ENCODE results near the gene POMC. TPM values are rescaled to one million over a fixed set of nuclear protein-coding genes. Genes with fewer than 3 reads are reported as not detected.
A peak's percentile ranks its signal among the peaks of the same experiment; 100 is the strongest.
"Not testable (repeated sequence)": the region's sequence is repeated elsewhere in the genome, so short reads cannot be mapped to it uniquely, and the experiment has no call there.

POMC gene
- total and polyA plus RNA-seq, 4 donors, result 3.2 to 4.2 (median 3.8) TPM

- peaks cover 0 to 5% (median 0%) of the 10 kb centered on the region in 4 donors for H3K9me3 ChIP-seq (ENCODE audit: control insufficient read depth in 4 of 4, insufficient read depth in 3 of 4, low read length in 3 of 4)
- no peak overlapping the region for H3K4me3 ChIP-seq
- no peak for TF ChIP-seq CTCF (IDR thresholded peaks at IDR 0.05; ENCODE audit: control extremely low read depth, extremely low read depth)
- no peak for DNase-seq
- no peak for ATAC-seq (ENCODE audit: insufficient read depth, low FRiP score)
- H3K9ac ChIP-seq (ENCODE audit: insufficient read depth in 1 of 2, low read length in 2 of 2), result no peak overlapping the region
- H3K4me1 ChIP-seq (ENCODE audit: control insufficient read depth in 5 of 5, insufficient read depth in 5 of 5, low read length in 5 of 5), result peaks cover 0 to 8% (median 0%) of the 10 kb centered on the region in 5 donors
- H3K27ac ChIP-seq (ENCODE audit: low read depth in 1 of 2, low read length in 1 of 2), result no peak overlapping the region
- WGBS, 2 donors, result 57 to 58% methylated on average over 24 of the region's 24 CpGs
- H3K36me3 ChIP-seq (ENCODE audit: control insufficient read depth in 4 of 4, insufficient read depth in 4 of 4, low read length in 4 of 4), result peaks cover 0 to 3% (median 0%) of the 10 kb centered on the region in 4 donors
- peaks cover 0 to 4% (median 0%) of the 10 kb centered on the region in 3 donors for H3K27me3 ChIP-seq (ENCODE audit: control insufficient read depth in 3 of 3, insufficient read depth in 3 of 3, low read length in 2 of 3)
Observed at GRCh38 chr2:25131253-25131566, 37.2 kb downstream of the POMC start.

GRCh38 chr2:25129901-25130520, 38.4 kb downstream of the POMC start:
- Histone ChIP-seq H3K9me3 (ENCODE audit: control insufficient read depth in 4 of 4, insufficient read depth in 3 of 4, low read length in 3 of 4) (peaks cover 0 to 3% (median 0%) of the 10 kb centered on the region in 4 donors), H3K9ac (ENCODE audit: insufficient read depth in 1 of 2, low read length in 2 of 2) (no peak overlapping the region), H3K4me3 (no peak overlapping the region), H3K4me1 (ENCODE audit: control insufficient read depth in 5 of 5, insufficient read depth in 5 of 5, low read length in 5 of 5) (peaks cover 0 to 8% (median 0%) of the 10 kb centered on the region in 5 donors), H3K36me3 (ENCODE audit: control insufficient read depth in 4 of 4, insufficient read depth in 4 of 4, low read length in 4 of 4) (no peaks in the 10 kb centered on the region), H3K27me3 (ENCODE audit: control insufficient read depth in 3 of 3, insufficient read depth in 3 of 3, low read length in 2 of 3) (peaks cover 0 to 4% (median 0%) of the 10 kb centered on the region in 3 donors), H3K27ac (ENCODE audit: low read depth in 1 of 2, low read length in 1 of 2) (no peak overlapping the region)
- 88 to 91% methylated on average over 15 of the region's 15 CpGs for WGBS, 2 donors
- no peak for TF ChIP-seq CTCF (IDR thresholded peaks at IDR 0.05; ENCODE audit: control extremely low read depth, extremely low read depth)
- ATAC-seq (ENCODE audit: insufficient read depth, low FRiP score) (no peak), DNase-seq (no peak)

GRCh38 chr2:25127646-25128045, 40.7 kb downstream of the POMC start:
- WGBS, 2 donors, result 80 to 81% methylated on average over 5 of the region's 5 CpGs
- Histone ChIP-seq H3K4me3 (no peak overlapping the region), H3K9me3 (ENCODE audit: control insufficient read depth in 4 of 4, insufficient read depth in 3 of 4, low read length in 3 of 4) (peaks cover 0 to 3% (median 0%) of the 10 kb centered on the region in 4 donors), H3K36me3 (ENCODE audit: control insufficient read depth in 4 of 4, insufficient read depth in 4 of 4, low read length in 4 of 4) (no peaks in the 10 kb centered on the region), H3K27ac (ENCODE audit: low read depth in 1 of 2, low read length in 1 of 2) (no peak overlapping the region), H3K9ac (ENCODE audit: insufficient read depth in 1 of 2, low read length in 2 of 2) (no peak overlapping the region), H3K27me3 (ENCODE audit: control insufficient read depth in 3 of 3, insufficient read depth in 3 of 3, low read length in 2 of 3) (peaks cover 0 to 4% (median 0%) of the 10 kb centered on the region in 3 donors), H3K4me1 (ENCODE audit: control insufficient read depth in 5 of 5, insufficient read depth in 5 of 5, low read length in 5 of 5) (peaks cover 0 to 8% (median 0%) of the 10 kb centered on the region in 5 donors)
- TF ChIP-seq CTCF (IDR thresholded peaks at IDR 0.05; ENCODE audit: control extremely low read depth, extremely low read depth), result no peak
- ATAC-seq (ENCODE audit: insufficient read depth, low FRiP score) (no peak), DNase-seq (peak in 2 of 3 donors; percentile 34 to 58)

GRCh38 chr2:25127071-25127470, 41.3 kb downstream of the POMC start:
- 91 to 100% methylated on average over 3 of the region's 3 CpGs for WGBS, 2 donors
- not testable (repeated sequence) for H3K27ac ChIP-seq (ENCODE audit: low read depth in 1 of 2, low read length in 1 of 2); H3K9ac ChIP-seq (ENCODE audit: insufficient read depth in 1 of 2, low read length in 2 of 2); DNase-seq; H3K9me3 ChIP-seq (ENCODE audit: control insufficient read depth in 4 of 4, insufficient read depth in 3 of 4, low read length in 3 of 4); H3K27me3 ChIP-seq (ENCODE audit: control insufficient read depth in 3 of 3, insufficient read depth in 3 of 3, low read length in 2 of 3); ATAC-seq (ENCODE audit: insufficient read depth, low FRiP score); H3K4me3 ChIP-seq; H3K36me3 ChIP-seq (ENCODE audit: control insufficient read depth in 4 of 4, insufficient read depth in 4 of 4, low read length in 4 of 4); H3K4me1 ChIP-seq (ENCODE audit: control insufficient read depth in 5 of 5, insufficient read depth in 5 of 5, low read length in 5 of 5)

Data from lung (tissue), 12 donors.